NCI-H146 treated with DMSO at 0.1 percent for 48 hours (cell line): ENCODE results near the gene CUX1.
A peak's percentile ranks its signal among the peaks of the same experiment; 100 is the strongest.

Experiments
- DNase-seq: peaks from one replicate; lab custom pipeline; 2025; ENCODE audit not compliant: unreplicated experiment; lab: John Stamatoyannopoulos, UW

The CUX1 gene

DNA sequence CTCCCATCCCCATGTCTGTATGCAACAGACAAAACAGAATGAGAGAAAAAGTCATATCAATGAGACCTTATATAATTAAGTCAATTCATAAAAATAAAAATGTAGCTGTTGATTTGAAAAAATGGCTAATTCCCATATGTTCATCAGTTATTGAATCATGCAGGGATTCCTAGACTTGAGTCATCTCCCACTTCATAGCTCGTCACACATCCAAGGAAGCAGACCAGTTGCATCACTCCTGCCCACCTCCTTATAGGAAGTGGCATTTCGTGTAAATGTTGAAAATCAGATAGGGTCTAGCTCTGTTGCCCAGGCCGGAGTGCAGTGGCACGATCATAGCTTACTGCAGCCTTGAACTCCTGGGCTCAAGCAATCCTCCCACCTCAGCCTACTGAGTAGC, 413.2 kb downstream of the CUX1 start:
- DNase-seq: no peak

DNA sequence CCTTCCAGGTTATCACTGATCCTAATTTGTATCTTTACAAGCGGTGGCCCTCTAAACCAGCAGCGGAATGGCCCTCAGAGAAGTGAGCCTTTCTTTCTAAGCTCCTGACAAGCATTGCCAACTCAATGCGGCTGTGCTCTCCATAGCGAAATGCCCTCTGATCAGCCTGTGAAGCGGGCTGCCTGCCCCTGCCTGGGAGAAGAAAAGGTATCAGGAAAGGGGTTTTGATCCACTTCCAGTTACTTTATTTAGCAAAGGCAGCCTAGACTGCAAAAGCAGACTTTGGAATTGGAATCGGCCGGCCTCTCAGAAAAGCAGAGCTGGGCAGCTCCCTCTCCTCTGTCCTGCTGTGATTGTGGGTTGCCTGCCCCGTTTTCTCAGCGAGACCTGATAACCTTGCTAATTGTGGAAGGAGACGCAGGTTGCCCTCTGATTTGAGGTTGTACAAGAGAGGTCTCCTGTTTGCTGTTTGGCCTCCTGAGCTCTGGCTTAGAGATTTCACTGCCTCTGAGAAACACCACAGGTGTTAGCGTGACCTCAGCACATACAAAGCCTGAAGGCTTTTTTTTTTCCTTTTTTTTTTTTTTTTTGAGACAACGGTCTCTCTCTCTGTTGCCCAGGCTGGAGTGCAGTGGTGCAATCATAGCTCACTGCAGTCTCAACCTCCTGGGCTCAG, 415.3 kb downstream of the CUX1 start:
- no peak for DNase-seq

DNA sequence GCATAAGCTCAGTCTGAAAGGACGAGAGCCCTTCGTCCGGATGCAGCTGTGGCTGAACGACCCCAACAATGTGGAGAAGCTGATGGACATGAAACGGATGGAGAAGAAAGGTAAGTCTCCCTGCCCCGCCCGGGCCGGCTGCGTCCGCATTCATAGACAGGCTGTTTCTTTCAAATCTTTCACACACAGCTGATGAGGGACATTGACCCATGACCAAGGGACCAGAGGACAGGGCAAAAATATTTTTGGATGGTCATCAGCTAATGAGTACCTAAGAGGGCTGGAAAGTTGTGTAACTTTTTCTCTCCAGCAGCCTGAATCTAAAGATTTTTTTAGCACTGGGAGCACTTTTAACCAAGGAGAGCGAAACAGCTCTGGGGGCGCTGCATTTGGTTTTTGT, 416.7 kb downstream of the CUX1 start:
- no peak for DNase-seq

DNA sequence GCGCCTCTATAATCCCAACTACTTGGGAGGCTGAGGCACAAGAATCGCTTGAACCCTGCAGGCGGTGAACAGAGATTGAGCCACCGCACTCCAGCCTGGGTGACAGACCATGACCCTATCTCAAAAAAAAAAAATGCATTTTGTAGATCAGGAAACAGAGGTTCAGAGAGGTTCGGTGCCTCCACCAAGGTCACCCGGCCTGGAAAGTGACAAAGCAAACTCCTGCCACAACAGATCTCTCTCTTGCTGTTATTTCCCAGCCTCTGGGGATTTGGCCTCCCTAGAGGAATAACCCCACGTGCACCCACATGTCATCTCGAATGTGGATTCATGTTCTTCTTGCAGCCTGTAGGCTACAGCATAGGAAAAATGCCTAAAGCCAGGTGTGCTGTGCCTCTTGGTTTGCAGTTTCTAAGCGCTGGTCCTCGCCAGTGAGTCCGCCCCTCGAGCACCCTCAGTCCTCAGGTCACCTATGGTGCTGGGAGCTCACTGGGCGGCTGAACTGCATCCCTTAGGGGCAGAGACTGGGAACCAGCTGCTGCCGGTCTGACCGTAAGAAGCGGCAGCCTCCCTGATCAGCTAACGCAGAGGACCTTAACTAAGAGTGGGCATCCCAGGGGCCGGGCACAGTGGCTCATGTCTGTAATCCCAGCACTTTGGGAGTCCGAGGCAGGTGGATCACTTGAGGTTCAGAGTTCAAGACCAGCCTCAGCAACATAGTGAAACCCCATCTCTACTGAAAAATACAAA, 417.6 kb downstream of the CUX1 start:
- no peak for DNase-seq

DNA sequence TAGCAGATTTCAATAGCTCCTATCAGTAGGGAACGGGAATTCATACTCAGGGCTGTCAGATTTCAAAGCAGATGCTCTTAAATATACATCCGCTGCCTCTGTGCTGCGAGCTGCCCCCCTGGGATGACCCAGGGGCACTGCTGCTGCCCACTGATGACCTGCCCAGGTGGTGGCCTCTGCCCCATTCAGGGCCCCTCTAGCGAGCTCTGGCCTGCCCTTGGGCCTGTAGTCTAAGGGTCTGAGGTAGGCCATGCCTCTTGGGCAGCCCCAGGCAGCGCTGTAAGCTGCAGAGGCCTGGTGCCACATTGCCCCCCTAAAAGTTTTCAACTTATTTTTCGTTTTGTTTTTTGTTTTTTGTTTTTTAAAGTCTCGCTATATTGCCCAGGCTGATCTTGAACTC, 418.7 kb downstream of the CUX1 start:
- DNase-seq: no peak

DNA sequence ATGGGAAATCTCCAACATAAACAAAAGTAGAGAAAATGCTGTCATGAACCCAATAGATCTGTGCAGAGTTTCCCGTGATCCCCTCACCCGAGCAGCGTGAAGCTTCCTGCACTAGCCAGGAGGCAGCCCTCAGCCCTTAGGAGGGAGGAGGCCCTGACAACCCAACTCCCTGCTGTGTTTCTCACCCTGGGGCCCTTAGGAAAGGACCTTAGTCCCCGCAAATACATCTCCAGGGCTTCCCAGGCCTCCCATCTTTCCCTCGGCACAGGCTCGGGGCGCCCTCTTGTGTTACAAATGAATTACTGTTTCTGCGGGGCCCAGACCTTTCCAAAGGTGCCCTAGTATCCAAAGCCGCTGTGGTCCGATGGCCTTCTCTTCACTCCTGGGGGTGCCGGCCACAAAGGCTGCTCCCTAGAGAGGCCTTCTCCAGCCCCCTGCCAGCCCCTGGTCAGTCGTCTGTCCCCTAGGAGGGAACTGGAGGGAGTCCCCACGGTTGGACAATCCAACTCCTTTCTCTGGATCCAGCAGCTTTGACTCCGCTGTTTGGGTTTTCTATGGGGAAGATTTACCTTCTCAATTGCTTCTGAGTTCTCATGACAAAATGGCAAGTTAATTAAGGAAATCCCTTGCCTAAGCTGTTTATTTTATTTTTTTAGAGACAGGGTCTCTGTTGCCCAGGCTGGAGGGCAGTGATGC, 419.3 kb downstream of the CUX1 start:
- DNase-seq: peak; percentile 37

DNA sequence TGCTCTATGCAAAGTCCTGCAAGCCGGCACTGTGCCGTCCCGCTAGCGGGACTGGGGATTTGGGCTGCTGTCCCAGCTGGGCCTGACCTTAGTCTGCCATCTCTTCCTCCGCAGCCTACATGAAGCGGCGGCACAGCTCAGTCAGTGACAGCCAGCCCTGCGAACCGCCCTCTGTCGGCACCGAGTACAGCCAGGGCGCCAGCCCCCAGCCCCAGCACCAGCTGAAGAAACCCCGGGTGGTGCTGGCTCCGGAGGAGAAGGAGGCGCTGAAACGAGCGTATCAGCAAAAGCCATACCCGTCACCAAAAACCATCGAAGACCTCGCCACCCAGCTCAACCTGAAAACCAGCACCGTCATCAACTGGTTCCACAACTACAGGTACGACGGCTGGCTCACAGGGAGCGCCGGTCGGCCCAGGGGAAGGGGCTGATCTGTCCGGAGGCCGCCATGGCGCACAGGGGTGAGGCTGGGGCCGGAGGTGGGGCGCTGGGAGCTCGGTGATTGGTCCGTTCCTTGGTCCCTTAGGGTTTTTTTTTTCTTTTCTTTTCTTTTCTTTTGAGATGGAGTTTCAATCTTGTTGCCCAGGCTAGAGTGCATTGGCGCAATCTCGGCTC, 421.9 kb downstream of the CUX1 start:
- DNase-seq: no peak

DNA sequence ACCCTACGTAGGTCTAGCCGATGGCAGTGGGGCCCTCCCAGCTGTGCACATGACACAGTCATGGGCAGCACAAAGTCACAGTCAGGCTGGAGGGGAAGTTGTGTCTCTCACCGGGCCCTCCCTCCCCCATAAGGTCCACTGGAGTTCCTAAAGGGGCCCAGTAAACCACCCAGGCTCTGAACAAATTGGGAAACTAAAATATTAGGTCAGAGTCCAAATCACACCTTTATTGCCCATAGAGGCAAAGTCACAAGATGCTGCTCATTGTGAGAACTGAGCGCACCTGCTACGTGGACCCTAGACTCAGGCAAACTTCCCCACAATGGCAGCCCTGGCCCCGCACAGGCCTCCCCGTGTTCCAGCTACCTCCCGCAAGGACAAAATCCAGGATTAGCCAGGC, 424.0 kb downstream of the CUX1 start:
- no peak for DNase-seq

DNA sequence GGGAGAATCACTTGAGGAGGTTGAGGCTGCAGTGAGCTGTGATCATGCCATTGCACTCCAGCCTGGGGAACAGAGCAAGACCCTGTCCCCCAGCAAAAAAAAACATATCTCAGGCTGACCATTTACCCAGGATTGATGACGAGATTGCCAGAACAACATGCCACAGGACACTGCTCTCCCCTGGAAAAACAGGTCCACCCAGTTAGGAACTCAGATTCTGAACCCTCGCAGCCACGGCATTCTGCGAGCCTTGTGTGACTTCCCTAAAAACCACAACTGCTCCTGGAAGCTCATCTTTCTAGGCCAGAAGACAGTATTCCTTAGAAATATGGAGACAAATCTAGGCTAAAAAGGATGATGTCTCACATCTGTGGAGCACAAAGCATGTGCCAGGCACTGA, 427.2 kb downstream of the CUX1 start:
- no peak for DNase-seq

DNA sequence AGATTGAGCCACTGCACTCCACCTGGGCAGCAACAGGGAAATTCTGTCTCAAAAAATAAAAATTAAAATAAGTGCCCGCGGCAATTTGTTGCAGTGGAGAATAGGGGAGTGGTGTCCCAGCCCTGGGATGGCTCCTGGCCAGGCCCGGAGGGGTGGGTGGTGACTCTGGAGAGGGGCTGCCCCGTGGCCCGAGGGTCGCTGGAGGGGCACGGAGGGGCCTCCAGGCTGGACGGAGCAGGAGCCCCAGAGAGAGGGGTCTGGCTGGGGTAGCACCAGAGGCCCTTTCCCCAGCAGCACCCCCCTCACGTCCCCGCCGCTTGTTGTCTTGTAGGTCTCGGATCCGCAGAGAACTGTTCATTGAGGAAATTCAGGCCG, 430.6 kb downstream of the CUX1 start:
- DNase-seq: no peak

DNA sequence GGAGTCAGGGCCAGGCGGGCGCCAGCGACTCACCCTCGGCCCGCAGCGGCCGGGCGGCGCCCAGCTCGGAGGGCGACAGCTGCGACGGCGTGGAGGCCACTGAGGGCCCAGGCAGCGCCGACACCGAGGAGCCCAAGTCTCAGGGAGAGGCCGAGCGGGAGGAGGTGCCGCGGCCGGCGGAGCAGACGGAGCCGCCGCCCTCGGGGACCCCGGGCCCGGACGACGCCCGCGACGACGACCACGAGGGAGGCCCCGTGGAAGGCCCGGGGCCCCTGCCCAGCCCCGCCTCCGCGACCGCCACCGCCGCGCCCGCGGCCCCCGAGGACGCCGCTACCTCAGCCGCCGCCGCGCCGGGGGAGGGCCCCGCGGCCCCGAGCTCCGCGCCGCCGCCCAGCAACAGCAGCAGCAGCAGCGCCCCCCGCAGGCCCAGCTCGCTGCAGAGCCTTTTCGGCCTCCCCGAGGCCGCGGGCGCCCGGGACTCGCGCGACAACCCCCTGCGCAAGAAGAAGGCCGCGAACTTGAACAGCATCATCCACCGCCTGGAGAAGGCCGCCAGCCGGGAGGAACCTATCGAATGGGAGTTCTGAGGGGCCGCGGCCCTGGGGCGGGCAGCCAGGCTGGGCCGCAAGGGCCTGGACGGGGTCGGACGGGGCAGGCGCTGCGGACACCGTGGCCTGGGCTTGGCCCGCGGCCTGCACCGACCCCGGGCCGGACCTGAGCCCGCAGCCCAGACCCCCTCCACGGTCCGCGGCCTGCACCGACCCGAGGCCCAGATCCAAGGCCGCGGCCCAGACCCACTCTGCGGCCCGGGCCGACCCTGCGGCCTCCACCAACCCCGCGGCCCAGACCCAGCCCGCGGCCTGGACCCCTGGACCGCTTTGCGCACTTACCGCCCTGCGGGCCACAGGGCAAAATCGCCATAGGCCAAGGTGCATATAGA, 431.3 kb downstream of the CUX1 start:
- no peak for DNase-seq

DNA sequence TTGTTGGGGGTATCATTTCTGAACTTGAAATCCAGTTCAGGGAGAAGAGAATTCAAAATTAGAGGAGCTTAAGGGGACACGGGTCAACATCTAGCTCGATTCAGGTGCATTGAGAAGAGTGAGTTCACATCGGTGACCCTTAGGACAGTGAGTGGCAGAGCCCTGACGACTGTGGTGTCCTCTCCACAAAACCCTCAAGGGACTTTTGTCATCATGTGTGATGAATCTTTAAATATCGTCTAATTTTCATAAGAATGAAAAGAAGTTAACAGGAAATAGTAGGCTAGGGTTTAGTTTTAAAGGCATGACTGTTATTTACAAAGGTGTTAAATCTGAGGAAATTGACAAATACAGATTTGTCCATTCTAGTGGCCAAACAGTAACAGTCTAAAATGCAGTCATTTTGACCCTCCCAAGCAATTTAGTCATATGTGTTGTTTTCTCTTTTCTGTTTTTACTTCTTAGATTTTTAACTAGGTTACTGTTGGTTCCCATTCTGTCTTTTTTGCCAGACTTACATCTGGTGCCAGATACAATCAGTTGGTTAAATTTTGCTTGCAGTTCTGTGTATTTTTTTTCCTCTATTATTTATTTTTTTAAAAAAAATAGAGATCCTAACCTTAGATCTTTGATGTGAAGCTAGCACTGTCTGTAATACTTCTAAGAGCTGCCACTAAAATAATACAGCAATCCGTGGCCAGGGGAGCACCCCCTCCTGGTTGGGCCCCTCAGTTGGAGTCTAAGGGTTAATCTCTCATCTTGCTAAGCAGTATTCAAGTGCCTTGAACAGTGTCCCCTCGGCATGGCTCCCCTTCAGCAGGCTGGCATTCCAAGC, 434.3 kb downstream of the CUX1 start:
- DNase-seq: no peak

DNA sequence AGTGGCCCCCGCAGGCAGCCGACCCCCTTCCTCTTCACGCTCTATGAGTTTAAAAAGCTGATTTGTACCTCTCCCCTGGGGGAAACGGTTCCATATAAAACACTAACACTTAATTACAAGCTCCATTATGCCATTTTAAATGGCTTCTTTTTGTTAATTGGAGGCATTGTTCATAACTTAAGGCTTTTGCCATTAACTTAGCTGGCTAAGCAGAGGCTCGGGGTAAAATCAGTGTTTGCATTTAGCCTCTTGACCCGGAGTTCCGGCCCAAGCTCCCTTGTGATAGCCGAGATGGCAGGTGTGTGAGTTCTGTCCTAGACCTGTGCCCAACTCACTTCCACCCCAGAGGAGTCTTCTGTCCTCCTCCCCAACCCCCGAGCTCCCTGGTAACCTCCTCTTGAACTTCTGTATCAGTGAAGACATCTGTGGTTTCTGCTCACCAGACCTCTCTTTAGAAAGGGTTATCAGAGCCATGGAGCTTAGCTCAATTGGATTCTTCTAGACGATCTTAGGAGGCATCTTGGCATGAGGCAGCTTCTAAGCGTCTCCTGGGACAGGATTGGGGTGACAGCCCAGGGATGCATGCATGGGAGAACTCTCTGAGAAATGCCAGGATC, 435.0 kb downstream of the CUX1 start:
- DNase-seq: no peak

DNA sequence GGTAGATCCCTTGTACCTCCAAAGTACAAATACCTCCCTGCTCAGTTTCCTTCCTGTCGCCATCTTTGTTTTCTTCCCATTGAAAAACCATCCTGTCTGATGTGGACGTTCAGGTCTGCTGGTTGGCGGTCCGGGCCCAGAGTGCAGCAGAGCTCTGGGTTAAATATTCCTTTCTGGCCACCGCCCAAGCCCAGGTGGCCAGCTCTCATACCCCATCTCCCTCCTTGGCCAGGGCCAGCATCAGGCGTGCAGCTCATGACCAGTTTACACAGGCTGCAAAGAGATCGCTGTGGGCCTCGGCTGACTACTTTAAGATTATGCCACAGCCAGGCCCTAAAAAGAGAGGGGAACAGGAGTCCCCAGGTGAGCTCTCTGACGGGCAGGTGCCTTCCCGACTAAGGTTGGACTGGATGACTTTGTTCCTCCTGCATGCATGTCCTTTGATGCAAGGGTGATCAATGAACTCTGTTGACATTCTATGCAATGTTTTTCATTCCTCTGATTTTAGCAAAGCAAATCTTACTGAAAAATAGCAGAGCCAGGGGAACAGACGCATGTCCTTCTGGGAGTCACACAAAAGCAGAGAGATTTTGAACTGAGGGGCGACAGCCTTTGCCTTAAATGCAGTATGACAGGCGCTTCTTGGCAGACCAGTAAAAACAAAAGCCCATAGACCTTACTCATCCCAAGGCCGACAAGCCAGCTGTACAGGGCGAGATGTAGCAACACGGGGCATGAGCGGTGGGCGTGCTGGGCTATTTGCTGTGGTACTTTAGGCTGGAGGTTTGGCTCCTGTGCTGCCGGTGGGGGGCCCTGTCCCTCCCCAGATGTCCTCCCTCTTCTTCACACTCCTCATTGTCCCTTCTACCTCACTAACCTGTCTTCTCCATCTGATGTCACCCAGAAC, 435.9 kb downstream of the CUX1 start:
- DNase-seq: no peak

DNA sequence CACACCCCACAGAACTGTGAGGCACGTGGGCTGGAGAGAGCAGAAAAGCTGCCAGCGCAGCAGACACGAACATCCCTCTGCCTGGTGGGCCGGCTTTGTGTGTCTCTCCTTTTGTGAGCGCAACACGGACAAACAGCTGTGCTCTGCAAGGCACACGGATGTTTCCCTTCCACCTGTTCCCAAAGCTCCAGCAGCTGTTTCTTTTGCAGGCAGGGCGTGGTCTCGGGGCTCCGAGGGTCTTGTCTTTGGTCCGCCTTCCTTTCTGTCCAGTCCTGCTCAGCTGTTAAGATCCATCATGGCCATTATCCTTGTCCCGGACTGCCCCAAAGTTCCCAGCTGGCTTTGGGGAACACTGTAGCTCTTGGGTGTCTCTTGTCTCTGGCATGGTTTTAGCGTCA, 436.5 kb downstream of the CUX1 start:
- no peak for DNase-seq

DNA sequence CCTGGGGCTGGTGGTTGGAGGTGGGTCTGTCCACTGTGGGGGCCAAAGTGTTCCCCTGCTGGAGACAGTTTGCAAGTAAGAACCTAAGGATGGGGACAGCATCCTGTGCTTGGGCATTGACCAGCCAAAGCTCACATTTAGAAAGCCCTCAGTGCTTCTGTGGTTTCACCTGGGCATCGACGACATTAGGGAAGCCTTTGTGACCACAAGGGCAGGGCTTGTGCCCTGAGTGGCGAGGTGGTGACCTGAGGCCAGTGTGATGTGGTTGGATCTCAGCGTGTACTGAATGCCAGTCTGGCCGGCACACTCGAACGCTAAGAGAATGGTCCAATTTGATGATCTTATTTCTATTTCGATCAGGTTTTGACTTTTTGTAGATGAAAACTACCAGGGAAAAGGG, 437.1 kb downstream of the CUX1 start:
- no peak for DNase-seq

DNA sequence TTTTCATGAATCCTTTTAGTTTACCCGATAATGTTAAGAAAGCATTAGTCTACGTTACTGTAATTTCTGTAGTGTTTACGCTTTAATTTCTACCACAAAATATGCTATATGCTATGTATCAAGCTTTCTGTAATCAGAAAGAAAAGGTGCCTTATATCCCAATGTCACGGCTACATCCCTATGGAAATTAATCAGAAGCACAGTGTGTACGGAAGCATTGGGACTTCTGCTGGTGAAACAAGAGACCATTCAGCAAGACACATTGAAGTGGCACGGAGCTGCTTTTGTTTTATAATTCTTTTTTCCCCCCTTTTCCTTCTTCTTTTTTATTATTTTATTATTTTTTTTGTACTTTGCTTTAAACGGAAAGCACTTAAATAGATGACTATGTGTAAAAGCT, 438.1 kb downstream of the CUX1 start:
- no peak for DNase-seq

DNA sequence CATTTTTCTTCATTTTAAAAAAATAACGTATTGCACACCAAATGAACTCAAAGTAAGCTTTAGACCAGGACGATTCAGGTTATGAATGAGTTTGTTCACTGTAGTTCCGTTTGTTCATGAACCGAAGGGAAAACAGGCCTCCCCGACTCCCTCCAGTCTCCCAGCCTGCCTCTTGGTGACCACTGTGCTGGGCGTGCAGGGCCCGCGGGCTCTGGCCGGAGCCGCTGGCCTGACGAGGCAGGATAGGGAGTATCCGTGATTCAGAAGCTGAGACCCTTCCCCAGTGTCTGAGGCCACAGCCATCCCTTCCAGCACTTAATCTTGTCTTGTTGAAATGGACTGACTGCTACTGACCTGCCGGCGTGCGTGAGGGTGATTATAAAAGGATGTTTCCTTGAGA, 438.5 kb downstream of the CUX1 start:
- no peak for DNase-seq
